Left forelimb (tissue), 1 donor: ENCODE results near the gene ZBTB17.

Source experiments
- DNase-seq: peaks from one replicate; pipeline ENCODE4 v3.0.0-alpha.2; 2018; ENCODE audit warnings: low spot score

ZBTB17 gene

DNA sequence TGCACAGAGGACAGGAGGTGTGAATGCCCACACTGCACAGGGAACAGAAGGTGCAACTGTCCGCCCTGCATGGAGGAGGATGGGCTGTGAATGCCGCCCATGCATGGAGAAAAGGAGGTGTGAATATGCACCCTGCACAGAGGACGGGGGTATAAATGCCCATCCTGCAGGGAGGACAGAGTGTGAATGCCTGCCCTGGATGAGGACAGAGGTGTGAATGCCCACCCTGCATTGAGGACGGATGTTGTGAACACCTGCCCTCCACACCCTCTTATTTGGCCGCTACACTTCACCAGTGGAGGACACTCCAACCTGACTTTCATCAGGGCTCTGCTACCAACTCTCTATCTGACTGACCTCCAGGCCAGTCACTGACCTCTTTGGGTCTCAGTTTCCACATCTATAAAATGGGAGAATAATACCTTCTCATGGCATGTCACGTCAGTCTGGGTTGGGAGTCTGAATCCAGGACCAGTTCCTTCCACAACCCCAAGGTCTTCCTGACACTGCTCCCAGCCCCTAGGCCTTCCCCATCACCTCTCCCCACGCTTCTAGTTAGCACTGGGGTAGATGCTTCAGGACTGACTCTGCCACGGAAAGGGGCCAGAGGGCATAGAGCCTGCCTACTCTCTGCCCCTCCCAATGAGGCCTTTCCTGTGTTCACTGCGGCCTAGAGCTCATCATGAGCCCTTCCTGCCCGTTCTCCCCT lies 28.4 kb downstream of the ZBTB17 start:
- no peak for DNase-seq

DNA sequence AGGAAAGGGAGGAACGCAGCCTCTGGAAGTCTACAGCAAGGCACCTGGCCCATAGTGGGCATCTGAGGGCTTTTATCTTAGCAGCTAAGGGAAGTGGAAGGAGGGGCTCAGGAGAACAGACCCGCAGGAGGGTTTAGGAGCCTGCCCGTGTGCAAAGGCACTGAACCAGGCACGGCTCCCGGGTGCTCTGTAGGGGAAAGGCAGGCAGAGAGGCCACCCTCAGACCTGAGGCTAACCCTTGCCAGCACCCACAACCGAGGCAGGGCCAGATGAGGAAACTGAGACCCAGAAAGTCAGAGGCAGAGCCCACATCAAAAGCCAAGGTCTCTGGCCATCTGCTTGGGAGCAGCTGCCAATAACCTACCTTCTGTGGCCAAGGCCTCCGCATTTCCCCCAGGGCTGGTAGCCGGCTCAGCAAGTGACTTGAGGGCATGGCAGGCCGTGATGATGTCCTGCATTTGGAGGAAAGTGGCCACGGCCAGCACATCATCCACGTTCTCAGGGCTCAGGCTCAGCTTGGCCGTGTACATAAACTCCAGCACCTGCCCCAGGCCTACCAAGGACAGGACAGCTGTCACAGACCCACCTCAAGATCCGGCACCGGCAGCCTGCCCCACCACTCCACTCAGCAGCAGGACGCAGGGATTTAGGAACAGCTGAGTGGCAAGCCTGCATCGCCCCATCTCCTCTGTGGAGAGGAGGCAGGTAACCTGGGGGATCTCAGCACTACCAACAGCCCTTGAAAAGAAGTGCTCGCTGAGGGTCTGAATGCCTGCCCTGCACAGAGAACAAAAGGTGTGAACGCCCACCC lies 29.1 kb downstream of the ZBTB17 start:
- peak; percentile 51 for DNase-seq

DNA sequence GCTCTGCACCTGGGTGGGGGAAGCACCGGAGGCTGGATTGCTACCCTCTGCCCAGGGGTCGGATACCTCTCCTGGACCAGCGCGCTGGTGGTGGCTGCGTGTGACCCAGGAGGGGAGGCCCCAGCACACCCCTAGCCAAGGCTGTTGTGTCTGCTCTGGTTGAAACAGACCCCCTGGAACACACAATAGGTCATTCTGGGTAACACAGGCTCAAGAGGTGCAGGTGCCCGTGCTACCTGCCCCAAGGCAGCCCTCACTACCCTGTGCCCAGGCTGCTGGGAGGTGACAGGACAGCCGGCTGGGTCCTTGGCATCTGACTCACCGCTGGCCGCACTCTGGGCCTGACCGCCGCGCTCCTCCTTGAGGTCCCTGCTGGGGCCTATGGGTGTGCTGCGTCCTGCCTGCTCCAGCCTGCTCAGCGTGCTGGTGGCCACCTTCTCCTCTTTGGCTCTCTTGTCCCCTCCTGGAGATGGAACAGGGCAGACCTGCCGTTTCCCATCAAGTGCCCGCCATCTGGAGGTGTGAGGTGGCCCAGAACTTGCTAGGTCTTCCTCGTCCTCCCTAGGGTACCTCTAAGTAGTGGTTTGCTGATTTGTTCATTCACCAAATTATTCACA lies 30.0 kb downstream of the ZBTB17 start:
- peak; percentile 53 for DNase-seq

DNA sequence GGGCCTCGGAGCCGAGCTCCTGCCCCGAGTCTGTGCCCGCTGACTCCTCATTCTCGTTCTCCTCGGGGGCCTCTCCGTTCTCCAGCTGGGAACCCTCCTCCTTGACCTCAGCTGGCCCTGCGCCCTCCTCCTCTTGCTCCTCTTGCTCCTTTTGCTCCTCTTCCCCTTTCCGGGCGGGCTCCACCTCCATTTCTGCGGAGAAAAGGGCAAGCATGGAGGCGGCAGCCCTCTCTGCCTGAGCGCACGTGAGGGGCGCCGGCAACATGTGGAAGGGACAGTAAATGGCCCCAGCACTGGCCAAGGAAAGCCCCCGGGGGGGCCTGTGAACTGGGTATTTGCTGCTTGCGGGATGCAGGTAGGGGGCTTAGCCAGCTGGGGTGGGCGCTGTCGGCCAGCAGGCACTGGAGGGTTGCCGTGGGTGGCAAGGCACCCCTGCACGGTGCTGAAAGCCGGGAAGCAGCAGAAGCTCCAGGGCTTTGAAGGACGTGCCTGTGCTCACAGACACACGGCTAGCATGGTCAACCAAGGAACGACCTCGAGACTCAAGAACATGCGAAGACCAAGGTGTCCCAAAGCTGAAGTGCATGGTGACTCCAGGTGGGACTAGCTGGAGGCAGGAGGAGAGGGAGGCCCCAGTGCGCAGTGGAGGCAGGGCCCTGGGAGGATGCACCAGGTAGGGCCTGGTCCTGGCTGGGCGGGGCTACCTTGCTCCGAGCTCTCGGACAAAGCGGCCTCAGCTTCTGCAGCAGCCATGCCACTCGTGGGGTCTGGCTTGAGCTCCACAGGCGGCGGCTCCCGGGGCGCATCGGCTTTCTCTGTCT lies 30.7 kb downstream of the ZBTB17 start:
- DNase-seq, result peak; percentile 52

DNA sequence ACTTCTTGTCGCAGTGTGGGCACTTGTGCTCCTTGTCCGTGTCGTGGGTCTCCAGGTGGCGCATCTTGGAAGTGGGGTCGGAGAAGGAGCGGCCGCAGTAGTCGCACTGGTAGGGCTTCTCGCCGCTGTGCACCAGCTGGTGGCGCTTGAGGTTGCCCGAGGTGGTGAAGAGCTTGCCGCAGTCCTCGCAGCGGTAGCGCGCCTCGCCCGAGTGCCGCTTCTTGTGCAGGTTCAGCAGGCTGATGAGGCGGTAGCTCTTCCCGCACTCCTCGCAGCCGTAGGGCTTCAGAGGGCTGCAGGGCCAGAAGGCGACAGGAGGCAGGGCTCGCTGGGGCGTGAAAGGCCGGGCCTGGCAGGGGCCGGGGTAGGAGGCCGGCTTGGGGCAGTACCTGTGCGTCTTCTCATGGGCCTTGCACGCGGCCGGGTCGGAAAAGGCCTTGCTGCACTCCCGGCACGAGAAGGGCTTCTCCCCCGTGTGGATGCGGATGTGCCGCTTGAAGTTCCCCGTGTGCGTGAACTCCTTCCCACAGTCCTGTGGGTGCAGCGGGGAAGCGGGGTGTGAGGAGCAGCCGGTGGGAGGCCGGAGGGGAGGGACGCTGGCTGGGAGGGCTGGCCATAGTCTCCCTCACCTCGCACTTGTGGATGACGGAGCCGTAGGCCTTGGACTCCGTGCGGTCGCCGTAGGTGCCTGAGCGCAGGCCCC lies 31.4 kb downstream of the ZBTB17 start:
- peak; percentile 64 for DNase-seq

DNA sequence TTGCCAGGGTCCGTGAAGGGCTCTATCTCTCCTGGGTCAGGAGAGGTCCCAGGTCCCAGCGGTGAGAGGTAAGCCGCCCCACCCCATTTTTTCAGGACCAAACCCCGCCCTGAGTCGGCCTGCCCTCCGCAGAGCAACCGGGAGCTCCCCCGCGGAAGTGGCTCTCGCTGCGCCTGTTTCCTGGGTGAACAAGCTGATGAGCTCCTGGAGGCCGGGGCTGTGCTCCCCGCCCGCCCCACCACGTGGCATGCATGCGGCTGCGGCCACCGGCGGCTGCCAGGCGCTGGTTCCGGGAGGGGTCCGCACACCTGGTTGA lies 32.0 kb downstream of the ZBTB17 start:
- DNase-seq, result peak; percentile 58

GRCh38 chr1:15943328-15943991 lies 32.4 kb downstream of the ZBTB17 start:
- peak; percentile 63 for DNase-seq

- DNase-seq, result no peak
Observed at GRCh38 chr1:15942661-15943327, 33.1 kb downstream of the ZBTB17 start.

GRCh38 chr1:15941899-15942660 lies 33.8 kb downstream of the ZBTB17 start:
- DNase-seq, result no peak

DNA sequence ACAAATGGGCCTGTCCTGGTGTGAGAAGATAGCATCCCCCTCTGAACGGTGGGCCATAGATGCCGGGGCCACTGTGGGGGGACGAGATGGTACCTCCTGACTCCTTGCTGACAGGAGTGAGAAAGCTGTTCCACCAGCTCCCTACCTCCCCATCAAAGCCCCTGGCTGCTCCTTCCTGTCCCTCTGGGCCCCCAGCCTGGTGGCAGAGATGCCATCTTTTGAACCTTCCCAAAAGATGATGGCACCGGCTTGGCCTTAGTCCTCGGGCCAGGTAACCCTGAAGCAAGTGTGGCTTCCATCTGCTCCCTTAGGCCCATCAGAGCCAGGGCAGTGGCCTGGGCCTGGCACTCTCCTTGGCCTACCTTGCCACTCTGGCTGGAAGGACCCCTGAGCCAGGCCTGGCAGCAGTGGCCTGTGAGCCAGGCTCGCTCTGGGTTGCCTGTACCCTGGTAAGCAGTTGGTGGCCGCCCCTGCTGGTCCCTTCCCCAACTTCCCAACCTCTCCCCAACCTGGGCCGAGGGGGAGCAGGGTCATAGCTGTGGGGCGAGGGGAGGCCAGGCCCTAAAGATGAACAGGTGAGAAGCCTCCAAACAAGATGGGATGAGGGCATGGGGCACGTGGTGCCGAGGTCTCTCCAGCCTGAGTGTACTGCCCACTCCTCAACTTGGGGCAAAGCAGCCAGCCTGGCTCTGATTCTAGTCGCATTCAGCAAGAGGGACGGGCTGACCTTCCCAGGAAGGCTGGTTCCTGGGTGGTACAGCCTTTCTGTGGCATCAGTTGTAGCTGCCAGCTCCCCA lies 34.7 kb downstream of the ZBTB17 start:
- DNase-seq, result no peak

DNA sequence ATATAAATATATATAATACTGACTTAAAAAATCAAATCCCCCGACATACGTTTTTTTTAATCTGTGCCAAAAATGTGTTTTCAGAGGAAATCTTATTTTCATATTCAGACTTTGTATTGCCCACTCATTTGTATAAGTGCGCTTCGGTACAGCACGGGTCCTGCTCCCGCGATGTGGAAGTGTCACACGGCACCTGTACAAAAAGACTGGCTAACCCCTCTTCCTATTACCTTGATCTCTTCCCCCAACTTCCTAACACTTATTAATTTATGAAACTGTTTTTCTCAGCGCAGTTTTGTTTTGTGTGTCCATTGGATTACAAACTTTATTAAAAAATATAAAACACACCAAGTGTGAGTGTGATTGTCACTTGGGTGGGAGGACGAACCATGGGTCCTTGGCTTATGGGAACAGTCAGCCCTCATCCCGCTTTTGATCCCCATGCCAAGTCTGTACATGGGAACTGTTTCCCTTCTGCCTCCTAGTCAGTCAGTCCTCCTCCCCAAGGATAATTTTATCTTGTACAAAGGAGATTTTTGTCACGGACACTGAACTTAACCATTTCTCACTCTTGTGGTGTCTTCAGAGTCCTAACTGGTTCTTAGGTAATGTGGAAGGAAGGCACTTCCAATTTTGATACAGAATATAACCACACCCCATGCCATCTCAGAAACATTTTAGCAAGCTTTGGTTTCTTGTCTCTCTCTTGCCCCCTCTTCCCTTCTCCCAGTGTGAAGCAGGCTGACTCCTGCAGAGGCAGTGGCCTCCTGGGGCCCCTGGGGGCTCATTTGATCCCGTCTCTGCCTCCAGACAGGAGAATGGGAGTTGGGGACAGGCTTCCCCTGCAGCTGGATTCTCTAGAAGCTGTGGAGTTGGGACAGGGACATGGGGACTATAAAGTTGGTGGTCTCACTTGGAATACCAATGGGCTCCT lies 35.5 kb downstream of the ZBTB17 start:
- no peak for DNase-seq

DNA sequence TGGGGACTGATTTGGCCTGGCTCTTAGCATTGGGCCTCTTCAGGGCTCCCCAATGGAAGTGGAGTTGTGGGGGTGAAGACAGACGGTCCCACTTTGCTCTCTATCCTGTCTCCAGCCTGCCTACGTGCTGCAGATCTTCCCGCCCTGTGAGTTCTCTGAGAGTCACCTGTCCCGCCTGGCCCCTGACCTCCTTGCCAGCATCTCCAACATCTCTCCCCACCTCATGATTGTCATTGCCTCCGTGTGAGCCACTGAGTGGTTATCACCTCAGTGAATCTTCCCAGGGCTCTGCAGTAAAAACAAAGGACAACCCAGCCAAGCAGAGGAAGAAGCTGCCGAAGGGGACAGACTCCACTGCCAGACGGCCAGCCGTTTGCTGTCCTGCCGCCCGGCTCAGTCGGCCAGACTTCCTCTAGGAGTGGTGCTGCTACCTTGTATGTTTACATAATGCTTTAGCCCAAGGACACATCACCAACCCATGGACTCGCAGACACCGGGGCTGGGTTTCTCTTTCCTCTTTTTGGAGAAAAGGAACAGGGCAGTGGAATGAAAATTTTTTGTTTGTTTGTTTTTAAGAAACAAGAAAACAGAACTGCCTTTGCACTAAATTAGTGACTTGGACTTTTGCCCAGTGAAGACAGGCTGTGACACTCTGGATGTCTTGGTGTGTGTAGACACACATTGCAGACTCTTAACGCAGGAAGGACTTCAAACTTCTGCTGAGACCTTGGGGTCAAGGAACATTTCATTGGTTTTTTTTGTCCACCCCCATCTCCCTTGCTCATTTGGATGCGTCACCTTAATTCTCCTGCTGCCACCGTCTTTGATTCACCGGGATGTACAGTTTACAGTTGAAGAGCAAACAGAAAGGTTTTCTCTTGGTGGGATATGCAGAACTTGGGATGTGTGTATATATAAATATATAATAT lies 36.5 kb downstream of the ZBTB17 start:
- no peak for DNase-seq

DNA sequence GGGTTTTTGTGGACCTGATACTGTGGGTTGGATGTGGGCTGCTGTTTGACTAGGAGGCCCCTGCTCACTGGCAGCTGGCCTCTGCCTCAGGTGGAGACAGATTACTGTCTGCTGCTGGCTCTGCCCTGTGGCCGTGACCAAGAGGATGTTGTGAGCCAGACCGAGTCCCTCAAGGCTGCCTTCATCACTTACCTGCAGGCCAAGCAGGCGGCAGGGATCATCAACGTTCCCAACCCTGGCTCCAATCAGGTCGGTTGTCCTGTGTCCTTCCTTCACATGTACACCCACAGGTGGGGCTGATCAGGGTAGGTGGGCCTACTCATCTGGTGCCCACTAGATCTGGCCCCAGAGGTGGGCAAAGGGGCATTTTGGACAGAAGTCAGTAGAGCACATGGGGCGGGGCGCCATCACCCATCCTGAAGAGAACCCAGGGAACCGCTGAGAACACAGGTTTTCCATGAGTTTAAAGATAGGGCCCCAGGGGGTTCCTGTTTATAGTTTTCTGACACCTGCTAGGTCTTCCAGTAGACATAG lies 37.2 kb downstream of the ZBTB17 start:
- no peak for DNase-seq

- DNase-seq, result no peak
Observed at GRCh38 chr1:15937706-15938168, 38.2 kb downstream of the ZBTB17 start.

DNA sequence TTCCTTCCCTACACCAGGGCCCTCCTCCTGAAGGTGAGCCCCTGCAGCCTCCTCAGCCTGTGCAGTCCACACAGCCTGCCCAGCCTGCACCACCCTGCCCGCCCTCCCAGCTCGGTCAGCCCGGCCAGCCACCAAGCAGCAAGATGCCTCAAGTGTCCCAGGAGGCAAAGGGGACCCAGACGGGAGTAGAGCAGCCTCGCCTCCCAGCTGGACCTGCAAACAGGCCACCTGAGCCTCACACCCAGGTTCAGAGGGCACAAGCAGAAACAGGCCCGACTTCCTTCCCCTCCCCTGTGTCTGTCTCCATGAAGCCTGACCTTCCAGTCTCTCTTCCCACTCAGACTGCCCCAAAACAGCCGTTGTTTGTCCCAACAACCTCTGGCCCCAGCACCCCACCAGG lies 38.8 kb downstream of the ZBTB17 start:
- DNase-seq, result no peak

GRCh38 chr1:15936025-15936424 lies 39.9 kb downstream of the ZBTB17 start:
- DNase-seq, result peak; percentile 65
